B cell (primary cell): ENCODE data around the gene DOCK3. TPM values are rescaled to one million over a fixed set of nuclear protein-coding genes. Genes with fewer than 3 reads are reported as not detected.

Source experiments
- ATAC-seq: fragments of 200-7000 bp; cut with Tn5 transposase; one replicate; pipeline ENCODE4 v1.10.0; 2021; ENCODE audit warnings: low read depth, mild to moderate bottlenecking, moderate number of reproducible peaks, moderate library complexity
- CTCF ChIA-PET: fragments of 350-600 bp; sonication (Branson Sonifier 250); formaldehyde crosslinking; loops from one replicate; lab custom pipeline; 2021; ENCODE audit warnings: antibody characterized with exemption, inconsistent platforms; lab: Charles Lee
- POLR2A ChIA-PET: fragments of 350-600 bp; sonication (Branson Sonifier 250); formaldehyde crosslinking; loops from one replicate; lab custom pipeline; 2021; ENCODE audit warnings: antibody characterized with exemption; lab: Charles Lee
- DNase-seq: peaks from one replicate; pipeline ENCODE4 v3.0.0; 2013
- H2AFZ ChIP-seq: 2 replicates; pipeline ENCODE4 v1.6.1; 2012; ENCODE audit warnings: mild to moderate bottlenecking, low read depth, low read length; ENCODE audit not compliant: insufficient read depth, poor library complexity, severe bottlenecking
- H3K27ac ChIP-seq, 2 donors: 1 replicate in 1 of 2; 2 replicates in 1 of 2; pipeline ENCODE4 v1.5.1; 2012 to 2013; ENCODE audit warnings: low read length in 2 of 2, mild to moderate bottlenecking in 2 of 2, moderate library complexity in 1 of 2
- H3K27me3 ChIP-seq, 4 experiments: fragments of 200-600 bp in 1 of 4; sonication (generic) in 1 of 4; replicated peaks in 1 of 4; 1 replicate in 2 of 4; 2 replicates in 2 of 4; pipeline versions ENCODE4 v1.6.1 to v1.7.0; 2013 to 2016; ENCODE audit warnings: low read length in 3 of 4, mild to moderate bottlenecking in 2 of 4, mixed read lengths in 1 of 4, moderate library complexity in 1 of 4; ENCODE audit not compliant: insufficient read depth in 4 of 4, control insufficient read depth in 3 of 4; ENCODE audit errors: control extremely low read depth in 1 of 4
- H3K36me3 ChIP-seq, 2 experiments: replicated peaks in 1 of 2; 1 replicate in 1 of 2; 2 replicates in 1 of 2; pipeline versions ENCODE4 v1.6.1 to v1.7.1; 2013; ENCODE audit warnings: low read length in 1 of 2; ENCODE audit not compliant: insufficient read depth in 2 of 2, control insufficient read depth in 1 of 2; ENCODE audit errors: control extremely low read depth in 1 of 2, extremely low read depth in 1 of 2
- H3K4me1 ChIP-seq, 2 donors: fragments of 200-600 bp in 1 of 2; sonication (generic) in 1 of 2; 1 replicate in 1 of 2; 2 replicates in 1 of 2; pipeline versions ENCODE4 v1.5.1 to v1.6.1; 2013 to 2017; ENCODE audit warnings: low read length in 2 of 2; ENCODE audit not compliant: control insufficient read depth in 2 of 2, insufficient read depth in 2 of 2
- H3K4me2 ChIP-seq: replicated peaks from 2 replicates; pipeline ENCODE3; 2012; ENCODE audit warnings: mild to moderate bottlenecking, low read depth, low read length; ENCODE audit not compliant: poor library complexity, severe bottlenecking
- H3K4me3 ChIP-seq, 5 experiments: fragments of 200-600 bp in 1 of 5; sonication (generic) in 1 of 5; 1 replicate in 3 of 5; 2 replicates in 2 of 5; pipeline versions ENCODE4 v1.5.1 to v1.7.0; 2011 to 2016; ENCODE audit warnings: low read length in 4 of 5, mild to moderate bottlenecking in 4 of 5, low read depth in 2 of 5, control low read depth in 1 of 5, moderate library complexity in 1 of 5; ENCODE audit not compliant: insufficient read depth in 1 of 5; ENCODE audit errors: control extremely low read depth in 1 of 5, extremely low read depth in 1 of 5
- H3K79me2 ChIP-seq: fragments of 200-600 bp; sonication (generic); one replicate; pipeline ENCODE4 v1.6.0; 2016; ENCODE audit warnings: low read length; ENCODE audit not compliant: control insufficient read depth, insufficient read depth
- H3K9ac ChIP-seq: fragments of 200-600 bp; sonication (generic); 2 replicates; pipeline ENCODE4 v1.6.1; 2017; ENCODE audit warnings: mild to moderate bottlenecking, low read length, moderate library complexity
- H3K9me3 ChIP-seq, 3 donors: one replicate each; pipeline versions ENCODE4 v1.6.1 to v1.7.1; 2013; ENCODE audit warnings: low read length in 2 of 3; ENCODE audit not compliant: control insufficient read depth in 2 of 3, insufficient read depth in 1 of 3; ENCODE audit errors: control extremely low read depth in 1 of 3
- H4K20me1 ChIP-seq: 2 replicates; pipeline ENCODE4 v1.6.0; 2012; ENCODE audit warnings: mild to moderate bottlenecking, low read length; ENCODE audit not compliant: insufficient read depth, control insufficient read depth, poor library complexity, severe bottlenecking
- H3K27ac Mint-ChIP-seq: one replicate; pipeline ENCODE4 v1.8.0; 2021; ENCODE audit warnings: mixed read lengths
- H3K27me3 Mint-ChIP-seq: one replicate; pipeline ENCODE4 v1.8.0; 2021; ENCODE audit warnings: mixed read lengths
- H3K4me1 Mint-ChIP-seq: one replicate; pipeline ENCODE4 v1.8.0; 2021; ENCODE audit warnings: mixed read lengths
- H3K4me3 Mint-ChIP-seq: one replicate; pipeline ENCODE4 v1.8.0; 2021; ENCODE audit warnings: mixed read lengths
- H3K9me3 Mint-ChIP-seq: one replicate; pipeline ENCODE4 v1.8.0; 2022; ENCODE audit warnings: mixed read lengths; ENCODE audit not compliant: insufficient read depth
- EZH2 ChIP-seq: IDR thresholded peaks from 2 replicates; pipeline ENCODE4 v1.6.1; 2012; ENCODE audit warnings: borderline replicate concordance, low read depth, mild to moderate bottlenecking, moderate library complexity, low read length; ENCODE audit not compliant: insufficient read depth, poor library complexity, severe bottlenecking
- WGBS: methylation state at CpG from one replicate; pipeline ENCODE4 v1.1.5; 2013; ENCODE audit warnings: missing lambda C conversion rate; ENCODE audit not compliant: insufficient coverage; 5-methylcytosine and 5-hydroxymethylcytosine counted together
- intact Hi-C: fragments of 100-400 bp; cut with micrococcal nuclease; formaldehyde crosslinking; loops from one replicate; pipeline ENCODE4 v1.10.0; 2022
- polyA plus RNA-seq: library from polyadenylated mRNA; depleted of rRNA; stranded (reverse); fragments of >200 nt; gene quantifications from 2 replicates; pipeline ENCODE4 v1.2.3, GENCODE V29; 2012
- total RNA-seq, 2 donors: library from RNA; stranded (reverse); fragments of 120-200 nt in 1 of 2; gene quantifications; 1 replicate in 1 of 2; 2 replicates in 1 of 2; pipeline versions ENCODE4 v1.2.3 to v1.2.4, GENCODE V29; 2013 to 2022
- TF ChIP-seq, protein P1 (sequence below): fragments of 200-600 bp; IDR thresholded peaks from one replicate; pipeline ENCODE4 v1.8.0; 2022; ENCODE audit warnings: antibody characterized with exemption, mild to moderate bottlenecking

The DOCK3 gene
- total and polyA plus RNA-seq, 2 donors (not counting 1 experiment from before 2014, with no cell fraction given) = 0.06 to 0.30 TPM

DNA sequence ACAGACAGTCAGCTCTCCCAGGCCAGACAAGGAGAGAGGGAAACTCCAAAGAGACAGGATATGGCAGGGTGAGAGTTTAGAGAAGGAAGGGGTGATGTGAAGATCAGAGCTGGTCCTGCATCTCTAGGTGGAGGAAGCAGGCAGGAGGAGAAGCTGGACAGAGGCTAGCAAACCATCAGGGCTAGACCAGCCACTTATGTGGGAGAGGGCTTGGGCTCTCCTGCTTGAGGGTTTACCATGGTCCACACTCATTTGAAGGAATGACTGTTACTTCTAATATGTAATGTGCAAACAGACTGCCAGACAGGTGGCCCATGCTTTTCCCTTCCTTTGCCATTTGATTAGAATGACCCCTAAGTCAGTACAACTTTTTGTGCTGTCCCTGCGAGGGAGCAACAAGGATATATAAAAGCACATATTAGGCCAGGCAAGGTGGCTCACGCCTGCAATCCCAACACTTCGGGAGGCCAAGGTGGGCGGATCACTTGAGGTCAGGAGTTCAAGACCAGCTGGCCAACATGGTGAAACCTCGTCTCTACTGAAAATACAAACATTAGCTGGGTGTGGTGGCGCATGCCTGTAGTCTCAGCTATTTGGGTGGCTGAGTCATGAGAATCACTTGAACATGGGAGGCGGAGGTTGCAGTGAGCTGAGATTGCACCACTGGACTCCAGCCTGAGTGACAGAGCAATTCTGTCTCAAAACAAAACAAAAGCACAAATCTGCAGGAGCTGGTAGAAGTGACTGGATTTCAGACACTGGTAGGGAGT lies 669.4 kb downstream of the DOCK3 start:
- DNase-seq (no peak), ATAC-seq (no peak)
- Mint-ChIP-seq H3K27ac (no peak overlapping the region), H3K27me3 (peaks cover 12% of the 10 kb centered on the region), H3K9me3 (no peaks in the 10 kb centered on the region), H3K4me1 (no peaks in the 10 kb centered on the region), H3K4me3 (no peak overlapping the region)
- no peaks in the 10 kb centered on the region for H4K20me1 ChIP-seq
- H3K4me1 ChIP-seq = no peaks in the 10 kb centered on the region
- H3K27me3 ChIP-seq = no peaks in the 10 kb centered on the region
- no peak overlapping the region for H3K9ac ChIP-seq
- ChIA-PET POLR2A (no interaction called here), CTCF (interaction anchor here (0.6 kb wide), 1 partner anchor 1340 kb away, joined by 7 read pairs; no protein-coding TSS in a partner anchor)
- no peak overlapping the region for H2AFZ ChIP-seq
- no peak overlapping the region for H3K4me2 ChIP-seq
- intact Hi-C loops = no loop called here
- WGBS = 96% methylated on average over 5 of the region's 7 CpGs
- no peak overlapping the region for H3K27ac ChIP-seq
- TF ChIP-seq, protein P1, sequence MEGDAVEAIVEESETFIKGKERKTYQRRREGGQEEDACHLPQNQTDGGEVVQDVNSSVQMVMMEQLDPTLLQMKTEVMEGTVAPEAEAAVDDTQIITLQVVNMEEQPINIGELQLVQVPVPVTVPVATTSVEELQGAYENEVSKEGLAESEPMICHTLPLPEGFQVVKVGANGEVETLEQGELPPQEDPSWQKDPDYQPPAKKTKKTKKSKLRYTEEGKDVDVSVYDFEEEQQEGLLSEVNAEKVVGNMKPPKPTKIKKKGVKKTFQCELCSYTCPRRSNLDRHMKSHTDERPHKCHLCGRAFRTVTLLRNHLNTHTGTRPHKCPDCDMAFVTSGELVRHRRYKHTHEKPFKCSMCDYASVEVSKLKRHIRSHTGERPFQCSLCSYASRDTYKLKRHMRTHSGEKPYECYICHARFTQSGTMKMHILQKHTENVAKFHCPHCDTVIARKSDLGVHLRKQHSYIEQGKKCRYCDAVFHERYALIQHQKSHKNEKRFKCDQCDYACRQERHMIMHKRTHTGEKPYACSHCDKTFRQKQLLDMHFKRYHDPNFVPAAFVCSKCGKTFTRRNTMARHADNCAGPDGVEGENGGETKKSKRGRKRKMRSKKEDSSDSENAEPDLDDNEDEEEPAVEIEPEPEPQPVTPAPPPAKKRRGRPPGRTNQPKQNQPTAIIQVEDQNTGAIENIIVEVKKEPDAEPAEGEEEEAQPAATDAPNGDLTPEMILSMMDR = no peak
- no peak for TF ChIP-seq EZH2
- no peak overlapping the region for H3K4me3 ChIP-seq
- H3K36me3 ChIP-seq = no peaks in the 10 kb centered on the region
- no peaks in the 10 kb centered on the region for H3K79me2 ChIP-seq
- no peaks in the 10 kb centered on the region for H3K9me3 ChIP-seq

DNA sequence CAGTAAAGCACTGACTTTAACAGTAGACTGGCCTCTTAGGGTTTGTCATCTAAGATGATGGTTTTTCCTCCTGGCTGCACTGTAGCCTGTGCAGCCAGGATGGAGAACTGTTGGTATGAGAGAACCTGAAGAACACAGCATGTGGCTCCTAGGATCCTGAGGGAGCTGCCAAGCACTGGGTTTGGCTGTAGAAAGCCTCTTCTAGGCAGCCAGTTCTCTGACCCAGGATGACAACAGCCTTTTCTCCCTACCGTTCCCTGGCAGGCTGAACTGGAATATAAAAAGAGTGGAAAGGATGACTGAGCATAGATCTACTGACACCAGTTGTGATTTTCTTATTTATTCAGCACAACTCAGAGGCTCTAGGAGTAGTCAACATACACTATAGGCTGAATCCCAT lies 676.0 kb downstream of the DOCK3 start:
- Histone ChIP-seq H3K27ac (no peak overlapping the region), H3K4me3 (no peak overlapping the region), H3K9me3 (no peaks in the 10 kb centered on the region), H2AFZ (no peak overlapping the region), H3K4me2 (no peak overlapping the region), H3K4me1 (no peaks in the 10 kb centered on the region), H4K20me1 (no peaks in the 10 kb centered on the region), H3K79me2 (no peaks in the 10 kb centered on the region), H3K27me3 (no peaks in the 10 kb centered on the region), H3K36me3 (no peaks in the 10 kb centered on the region), H3K9ac (no peak overlapping the region)
- POLR2A ChIA-PET = no interaction called here
- ATAC-seq = no peak
- no peak overlapping the region for H3K4me3 Mint-ChIP-seq
- no peaks in the 10 kb centered on the region for H3K4me1 Mint-ChIP-seq
- CTCF ChIA-PET = no interaction called here
- DNase-seq = no peak
- WGBS = no CpG with 5 or more reads among the region's 1 CpG
- H3K9me3 Mint-ChIP-seq = no peaks in the 10 kb centered on the region
- TF ChIP-seq EZH2 = no peak
- TF ChIP-seq, protein P1 = no peak
- intact Hi-C loops = no loop called here
- no peak overlapping the region for H3K27ac Mint-ChIP-seq
- peaks cover 19% of the 10 kb centered on the region for H3K27me3 Mint-ChIP-seq
